PC-3 (cell line): ENCODE measurements around the gene CCDC63. TPM values are rescaled to one million over a fixed set of nuclear protein-coding genes. Genes with fewer than 3 reads are reported as not detected.

Source experiments
- ATAC-seq: fragments of 200-7000 bp; cut with Tn5 transposase; 2 replicates; pipeline ENCODE4 v1.9.1; 2020; ENCODE audit warnings: mild to moderate bottlenecking, moderate library complexity
- BruUV-seq: library from RNA; stranded (reverse); fragments of 400-500 nt; replicated peaks from 2 replicates; lab custom pipeline; 2021; lab: Mats Ljungman, UMichigan
- CTCF ChIA-PET: fragments of 300-600 bp; sonication (Branson Sonifier 250); formaldehyde crosslinking; loops from one replicate; lab custom pipeline; 2022; ENCODE audit warnings: antibody characterized with exemption; lab: Charles Lee
- POLR2A ChIA-PET: fragments of 300-600 bp; sonication (Branson Sonifier 250); formaldehyde crosslinking; loops from one replicate; lab custom pipeline; 2022; ENCODE audit warnings: antibody characterized with exemption; ENCODE audit not compliant: unreplicated experiment; lab: Charles Lee
- DNase-seq: peaks from one replicate; pipeline ENCODE4 v3.0.0-alpha.2; 2015
- H2AFZ ChIP-seq: fragments of 300-600 bp; sonication (generic); 2 replicates; pipeline ENCODE4 v1.6.0; 2016; ENCODE audit warnings: antibody characterized with exemption, low read length
- H3F3A ChIP-seq: fragments of 300-600 bp; sonication (generic); one replicate; pipeline ENCODE4 v1.6.0; 2017; ENCODE audit warnings: antibody characterized with exemption, low read length, control low read depth, mild to moderate bottlenecking; ENCODE audit not compliant: unreplicated experiment
- H3K27ac ChIP-seq: fragments of 300-600 bp; sonication (generic); 2 replicates; pipeline ENCODE4 v1.5.1; 2016; ENCODE audit warnings: mild to moderate bottlenecking, low read length
- H3K27me3 ChIP-seq: fragments of 300-600 bp; sonication (generic); 2 replicates; pipeline ENCODE4 v1.6.1; 2016; ENCODE audit warnings: low read length, mixed read lengths
- H3K36me3 ChIP-seq: fragments of 300-600 bp; sonication (generic); 2 replicates; pipeline ENCODE4 v1.6.1; 2016; ENCODE audit warnings: low read depth, mixed run types, low read length, mixed read lengths
- H3K4me1 ChIP-seq: fragments of 300-600 bp; sonication (generic); 2 replicates; pipeline ENCODE4 v1.5.1; 2016; ENCODE audit warnings: low read length; ENCODE audit not compliant: insufficient read depth
- H3K4me2 ChIP-seq: fragments of 300-600 bp; sonication (generic); 2 replicates; pipeline ENCODE4 v1.6.0; 2016; ENCODE audit warnings: low read length
- H3K4me3 ChIP-seq: fragments of 300-600 bp; sonication (generic); 2 replicates; pipeline ENCODE4 v1.5.1; 2016; ENCODE audit warnings: mild to moderate bottlenecking, low read length, mixed read lengths
- H3K79me2 ChIP-seq: fragments of 300-600 bp; sonication (generic); 2 replicates; pipeline ENCODE4 v1.6.1; 2017; ENCODE audit warnings: low read length, mixed read lengths
- H3K9ac ChIP-seq: fragments of 300-600 bp; sonication (generic); 2 replicates; pipeline ENCODE4 v1.6.0; 2016; ENCODE audit warnings: mild to moderate bottlenecking, low read length
- H3K9me2 ChIP-seq: fragments of 300-600 bp; sonication (generic); replicated peaks from 2 replicates; pipeline ENCODE4 v1.6.1; 2016; ENCODE audit warnings: mixed run types, low read length, mixed read lengths
- H3K9me3 ChIP-seq: fragments of 300-600 bp; sonication (generic); 2 replicates; pipeline ENCODE4 v1.6.1; 2016; ENCODE audit warnings: low read length, mixed read lengths
- H4K20me1 ChIP-seq: fragments of 300-600 bp; sonication (generic); 2 replicates; pipeline ENCODE4 v1.6.1; 2016; ENCODE audit warnings: low read length, mixed read lengths
- CTCF ChIP-seq: fragments of 300-600 bp; sonication (generic); conservative IDR thresholded peaks from 2 replicates; pipeline ENCODE4 v1.5.1; 2017; ENCODE audit warnings: antibody characterized with exemption, low read depth, mild to moderate bottlenecking, low read length
- EZH2 ChIP-seq: fragments of 300-600 bp; sonication (generic); IDR thresholded peaks from one replicate; pipeline ENCODE4 v1.6.1; 2017; ENCODE audit warnings: antibody characterized with exemption, mild to moderate bottlenecking, low read length; ENCODE audit not compliant: unreplicated experiment
- EZH2phosphoT487 ChIP-seq: fragments of 300-600 bp; sonication (generic); IDR thresholded peaks from 2 replicates; pipeline ENCODE4 v1.6.1; 2018; ENCODE audit warnings: mild to moderate bottlenecking, antibody characterized with exemption, low read length, borderline replicate concordance
- intact Hi-C: fragments of 100-400 bp; cut with micrococcal nuclease; formaldehyde crosslinking; loops from 2 replicates; pipeline ENCODE4 v1.9.0; 2023
- total RNA-seq: library from RNA; depleted of rRNA; stranded (reverse); fragments of >200 nt; gene quantifications from 2 replicates; pipeline ENCODE4 v1.2.3, GENCODE V29; 2014

CCDC63 gene
- total RNA-seq, 1 experiment from 2014 or later = not detected

- Histone ChIP-seq H3K9me3 (no peaks in the 10 kb centered on the region), H3K27me3 (no peaks in the 10 kb centered on the region), H3K4me2 (peak overlapping the region; percentile 23; the same call in 1 of the 2 replicates), H3K79me2 (no peaks in the 10 kb centered on the region), H3K4me1 (peaks cover 24% of the 10 kb centered on the region), H3K4me3 (no peak overlapping the region), H3K36me3 (no peaks in the 10 kb centered on the region), H4K20me1 (no peaks in the 10 kb centered on the region), H3F3A (no peaks in the 10 kb centered on the region), H3K9ac (no peak overlapping the region), H2AFZ (peak overlapping the region; percentile 32; the same call in 1 of the 2 replicates), H3K9me2 (no peaks in the 10 kb centered on the region), H3K27ac (no peak overlapping the region)
- ATAC-seq (peak; percentile 68), DNase-seq (peak; percentile 78)
- intact Hi-C loops = no loop called here
- BruUV-seq = no TSS peak
- CTCF ChIA-PET = no interaction called here
- TF ChIP-seq EZH2 = no peak
- no peak for TF ChIP-seq CTCF
- TF ChIP-seq EZH2phosphoT487 = no peak
- POLR2A ChIA-PET = interaction anchor here (0.6 kb wide), 2 partner anchors 360 to 371 kb away, joined by 3 read pairs; no protein-coding TSS in a partner anchor
Measured at GRCh38 chr12:110921262-110921661, 74.5 kb downstream of the CCDC63 start.

GRCh38 chr12:110922652-110923051 is 75.9 kb downstream of the CCDC63 start:
- intact Hi-C loops = no loop called here
- no peaks in the 10 kb centered on the region for H3K36me3 ChIP-seq
- no peaks in the 10 kb centered on the region for H3K9me2 ChIP-seq
- BruUV-seq = no TSS peak
- DNase-seq = no peak
- POLR2A ChIA-PET = no interaction called here
- no peaks in the 10 kb centered on the region for H3K79me2 ChIP-seq
- no peaks in the 10 kb centered on the region for H4K20me1 ChIP-seq
- no peaks in the 10 kb centered on the region for H3K9me3 ChIP-seq
- H2AFZ ChIP-seq = no peak overlapping the region
- H3K9ac ChIP-seq = no peak overlapping the region
- H3K4me3 ChIP-seq = no peak overlapping the region
- no peak for ATAC-seq
- H3K27ac ChIP-seq = no peak overlapping the region
- H3K4me2 ChIP-seq = no peak overlapping the region
- H3K27me3 ChIP-seq = no peaks in the 10 kb centered on the region
- CTCF ChIA-PET = no interaction called here
- peaks cover 15% of the 10 kb centered on the region for H3K4me1 ChIP-seq
- H3F3A ChIP-seq = no peaks in the 10 kb centered on the region
- TF ChIP-seq EZH2 (no peak), EZH2phosphoT487 (no peak), CTCF (no peak)

- no peak overlapping the region for H2AFZ ChIP-seq
- peaks cover 9% of the 10 kb centered on the region for H3K4me1 ChIP-seq
- no peaks in the 10 kb centered on the region for H3K9me2 ChIP-seq
- ChIA-PET CTCF (no interaction called here), POLR2A (no interaction called here)
- no peaks in the 10 kb centered on the region for H3K9me3 ChIP-seq
- no peak for ATAC-seq
- no peaks in the 10 kb centered on the region for H3K36me3 ChIP-seq
- no peak overlapping the region for H3K9ac ChIP-seq
- intact Hi-C loops = no loop called here
- no peak overlapping the region for H3K4me3 ChIP-seq
- no peak for TF ChIP-seq EZH2phosphoT487
- no peak for TF ChIP-seq EZH2
- TF ChIP-seq CTCF = no peak
- no peak overlapping the region for H3K27ac ChIP-seq
- no TSS peak for BruUV-seq
- no peaks in the 10 kb centered on the region for H3K27me3 ChIP-seq
- no peaks in the 10 kb centered on the region for H3F3A ChIP-seq
- no peaks in the 10 kb centered on the region for H3K79me2 ChIP-seq
- H3K4me2 ChIP-seq = no peak overlapping the region
- DNase-seq = no peak
- H4K20me1 ChIP-seq = no peaks in the 10 kb centered on the region
Measured at GRCh38 chr12:110923192-110923591, 76.4 kb downstream of the CCDC63 start.
